Colonic mucosa (tissue), 4 donors: ENCODE measurements around the gene GM2A. TPM values are rescaled to one million over a fixed set of nuclear protein-coding genes. Genes with fewer than 3 reads are reported as not detected.

ENCODE experiments used
- DNase-seq: peaks from one replicate; pipeline ENCODE4 v3.0.0-alpha.2; 2020
- H3K27ac ChIP-seq: fragments of 200-600 bp; one replicate; pipeline ENCODE4 v1.8.0; 2021
- H3K27me3 ChIP-seq: fragments of 200-600 bp; one replicate; pipeline ENCODE4 v1.8.0; 2021
- H3K36me3 ChIP-seq: fragments of 200-600 bp; one replicate; pipeline ENCODE4 v1.8.0; 2021
- H3K4me1 ChIP-seq: fragments of 200-600 bp; one replicate; pipeline ENCODE4 v1.8.0; 2021; ENCODE audit warnings: mild to moderate bottlenecking
- H3K4me3 ChIP-seq: fragments of 200-600 bp; one replicate; pipeline ENCODE4 v1.8.0; 2021
- H3K9ac ChIP-seq, 2 donors: one replicate each; pipeline ENCODE4 v1.7.0; 2013; ENCODE audit warnings: control low read depth in 2 of 2, low read depth in 2 of 2, low read length in 2 of 2
- H3K9me3 ChIP-seq: fragments of 200-600 bp; one replicate; pipeline ENCODE4 v1.8.0; 2021
- CTCF ChIP-seq: fragments of 200-600 bp; IDR thresholded peaks from one replicate; pipeline ENCODE4 v1.8.0; 2022; ENCODE audit warnings: antibody characterized with exemption, mild to moderate bottlenecking
- intact Hi-C: fragments of 100-400 bp; cut with DNase I; formaldehyde crosslinking; loops from one replicate; pipeline ENCODE4 v1.14.1; 2022
- total RNA-seq, 2 donors: library from RNA; stranded (reverse); fragmentation: NEBNext Ultra II Directional in 1 of 2; extraction: Animal tissue kit (Norgen Biotek cat#: 25700) in 1 of 2; gene quantifications; one replicate each; pipeline ENCODE4 v1.2.1, GENCODE V29; 2021
- donor health status: healthy.
- donor health status: DM: no; HTN: no; CAD: no.
- donor health status: DM: no; HTN: no; CAD: no.

GM2A gene
- total RNA-seq, 2 donors from 2014 or later: 22.0 to 27.2 TPM

- intact Hi-C loops: no loop called here
- no peak for TF ChIP-seq CTCF
- Histone ChIP-seq H3K27me3 (no peaks in the 10 kb centered on the region), H3K9me3 (no peaks in the 10 kb centered on the region), H3K36me3 (no peaks in the 10 kb centered on the region), H3K27ac (no peak overlapping the region), H3K9ac (no peak overlapping the region), H3K4me3 (no peak overlapping the region), H3K4me1 (peaks cover 2% of the 10 kb centered on the region)
- DNase-seq: no peak
Observed at GRCh38 chr5:151248651-151249050, 4.3 kb upstream of the GM2A start.

GRCh38 chr5:151249281-151249680, 3.7 kb upstream of the GM2A start:
- H3K4me1 ChIP-seq: peaks cover 6% of the 10 kb centered on the region
- H3K9ac ChIP-seq: no peak overlapping the region
- DNase-seq: no peak
- H3K27me3 ChIP-seq: no peaks in the 10 kb centered on the region
- H3K4me3 ChIP-seq: no peak overlapping the region
- no peak for TF ChIP-seq CTCF
- intact Hi-C loops: no loop called here
- no peaks in the 10 kb centered on the region for H3K36me3 ChIP-seq
- H3K9me3 ChIP-seq: no peaks in the 10 kb centered on the region
- no peak overlapping the region for H3K27ac ChIP-seq

- Histone ChIP-seq H3K9ac (no peak overlapping the region), H3K9me3 (no peaks in the 10 kb centered on the region), H3K36me3 (no peaks in the 10 kb centered on the region), H3K27ac (no peak overlapping the region), H3K4me1 (peaks cover 6% of the 10 kb centered on the region), H3K27me3 (no peaks in the 10 kb centered on the region), H3K4me3 (no peak overlapping the region)
- no peak for DNase-seq
- intact Hi-C loops: no loop called here
- no peak for TF ChIP-seq CTCF
Observed at GRCh38 chr5:151250346-151251000, 2.5 kb upstream of the GM2A start.

- Histone ChIP-seq H3K9ac (no peak overlapping the region), H3K9me3 (no peaks in the 10 kb centered on the region), H3K4me1 (peaks cover 6% of the 10 kb centered on the region), H3K27ac (peak overlapping the region; percentile 56), H3K4me3 (no peak overlapping the region), H3K36me3 (no peaks in the 10 kb centered on the region), H3K27me3 (no peaks in the 10 kb centered on the region)
- DNase-seq: peak; percentile 34
- TF ChIP-seq CTCF: no peak
- intact Hi-C loops: no loop called here
Observed at GRCh38 chr5:151251001-151251551, 1.9 kb upstream of the GM2A start.

GRCh38 chr5:151251621-151252020, 1.4 kb upstream of the GM2A start:
- Histone ChIP-seq H3K4me1 (peaks cover 6% of the 10 kb centered on the region), H3K9ac (no peak overlapping the region), H3K27me3 (no peaks in the 10 kb centered on the region), H3K36me3 (no peaks in the 10 kb centered on the region), H3K4me3 (no peak overlapping the region), H3K9me3 (no peaks in the 10 kb centered on the region), H3K27ac (peak overlapping the region; percentile 56)
- TF ChIP-seq CTCF: no peak
- intact Hi-C loops: no loop called here
- no peak for DNase-seq
